Stimulated activated CD4-positive, alpha-beta T cell treated with anti-CD3 and anti-CD28 coated beads, Interleukin-15, amount 100 ng/mL, for 48 hours (primary cell): Measurements from ENCODE around the gene CLIP1.
"Not testable (repeated sequence)": the region's sequence is repeated elsewhere in the genome, so short reads cannot be mapped to it uniquely, and the experiment has no call there.

Source experiments
- DNase-seq, 2 donors: peaks; one replicate each; pipeline ENCODE4 v3.0.0-alpha.2; 2020; ENCODE audit warnings: low read depth in 2 of 2

Gene CLIP1

GRCh38 chr12:122311696-122312095, 110.8 kb downstream of the CLIP1 start:
- no peak for DNase-seq

- DNase-seq: no peak
Measured at GRCh38 chr12:122310626-122311333, 111.7 kb downstream of the CLIP1 start.

- DNase-seq: no peak
Measured at GRCh38 chr12:122309564-122310121, 112.8 kb downstream of the CLIP1 start.

GRCh38 chr12:122308811-122309210, 113.7 kb downstream of the CLIP1 start:
- no peak for DNase-seq

- no peak for DNase-seq
Measured at GRCh38 chr12:122306407-122306806, 116.1 kb downstream of the CLIP1 start.

GRCh38 chr12:122304924-122305323, 117.5 kb downstream of the CLIP1 start:
- DNase-seq: no peak

- no peak for DNase-seq
Measured at GRCh38 chr12:122303068-122303467, 119.4 kb downstream of the CLIP1 start.

- DNase-seq: no peak
Measured at GRCh38 chr12:122298071-122298748, 124.3 kb downstream of the CLIP1 start.

GRCh38 chr12:122297494-122297893, 125.0 kb downstream of the CLIP1 start:
- DNase-seq: no peak

GRCh38 chr12:122295877-122296276, 126.6 kb downstream of the CLIP1 start:
- no peak for DNase-seq

GRCh38 chr12:122293081-122293480, 129.4 kb downstream of the CLIP1 start:
- DNase-seq: no peak

- no peak for DNase-seq
Measured at GRCh38 chr12:122291431-122291830, 131.0 kb downstream of the CLIP1 start.

GRCh38 chr12:122283680-122284079, 138.8 kb downstream of the CLIP1 start:
- no peak for DNase-seq

- DNase-seq: no peak
Measured at GRCh38 chr12:122282061-122282460, 140.4 kb downstream of the CLIP1 start.

GRCh38 chr12:122276242-122276641, 146.2 kb downstream of the CLIP1 start:
- DNase-seq: no peak

GRCh38 chr12:122275459-122275858, 147.0 kb downstream of the CLIP1 start:
- DNase-seq: no peak

- DNase-seq: peak; percentile 92 to 94
Measured at GRCh38 chr12:122266230-122266901, 156.1 kb downstream of the CLIP1 start, which contains the start of gene VPS33A. TSS of gene VPS33A (minus strand) at chr12:122266494. CDS start at chr12:122266408, 86 bp downstream.

GRCh38 chr12:122265886-122266229, 156.6 kb downstream of the CLIP1 start:
- DNase-seq: peak in 1 of 2 donors; percentile 18

- DNase-seq: no peak
Measured at GRCh38 chr12:122265476-122265875, 157.0 kb downstream of the CLIP1 start.

GRCh38 chr12:122260735-122261134, 161.7 kb downstream of the CLIP1 start:
- not testable (repeated sequence) for DNase-seq

GRCh38 chr12:122258939-122259338, 163.5 kb downstream of the CLIP1 start:
- DNase-seq: not testable (repeated sequence)

GRCh38 chr12:122258462-122258861, 164.0 kb downstream of the CLIP1 start:
- DNase-seq: not testable (repeated sequence)
